DOHH2 (cell line): ENCODE data around the gene PTPRT.
"Not testable (repeated sequence)": the region's sequence is repeated elsewhere in the genome, so short reads cannot be mapped to it uniquely, and the experiment has no call there.

Experiments
- H3F3A ChIP-seq: fragments of 200-600 bp; sonication (generic), shearing (Covaris generic); 2 replicates; pipeline ENCODE4 v1.6.0; 2016; ENCODE audit warnings: antibody characterized with exemption, mild to moderate bottlenecking; ENCODE audit not compliant: control insufficient read depth, insufficient read depth
- H3K27ac ChIP-seq: fragments of 200-600 bp; sonication (generic); 2 replicates; pipeline ENCODE4 v1.5.1; 2014; ENCODE audit warnings: low read depth, mild to moderate bottlenecking, low read length, moderate library complexity
- H3K27me3 ChIP-seq: fragments of 200-600 bp; sonication (generic); 2 replicates; pipeline ENCODE4 v1.6.1; 2014; ENCODE audit warnings: mild to moderate bottlenecking, low read length, mixed read lengths; ENCODE audit not compliant: control insufficient read depth
- H3K36me3 ChIP-seq: fragments of 200-600 bp; sonication (generic); 2 replicates; pipeline ENCODE4 v1.6.1; 2014; ENCODE audit warnings: mild to moderate bottlenecking, low read length, moderate library complexity, mixed read lengths; ENCODE audit not compliant: control insufficient read depth
- H3K4me1 ChIP-seq: fragments of 200-600 bp; sonication (generic); 2 replicates; pipeline ENCODE4 v1.6.1; 2014; ENCODE audit warnings: mild to moderate bottlenecking, low read length, mixed read lengths; ENCODE audit not compliant: control insufficient read depth
- H3K4me2 ChIP-seq: fragments of 200-600 bp; sonication (generic); 2 replicates; pipeline ENCODE4 v1.6.0; 2014; ENCODE audit warnings: mild to moderate bottlenecking, low read length, moderate library complexity
- H3K4me3 ChIP-seq: fragments of 200-600 bp; sonication (generic); 2 replicates; pipeline ENCODE4 v1.5.1; 2014; ENCODE audit warnings: mild to moderate bottlenecking, low read length, mixed read lengths
- H3K79me2 ChIP-seq: fragments of 200-600 bp; sonication (generic); 2 replicates; pipeline ENCODE4 v1.6.1; 2014; ENCODE audit warnings: mild to moderate bottlenecking, low read length, mixed read lengths; ENCODE audit not compliant: control insufficient read depth
- H3K9me2 ChIP-seq: fragments of 200-600 bp; sonication (generic); replicated peaks from 2 replicates; pipeline ENCODE4 v1.6.1; 2014; ENCODE audit warnings: mild to moderate bottlenecking, low read length, mixed read lengths; ENCODE audit not compliant: control insufficient read depth
- H3K9me3 ChIP-seq: fragments of 200-600 bp; sonication (generic); 2 replicates; pipeline ENCODE4 v1.6.1; 2014; ENCODE audit warnings: antibody characterized with exemption, low read length, mixed read lengths; ENCODE audit not compliant: control insufficient read depth, insufficient read depth
- H4K20me1 ChIP-seq: fragments of 200-600 bp; sonication (generic); 2 replicates; pipeline ENCODE4 v1.6.0; 2014; ENCODE audit warnings: low read depth, mild to moderate bottlenecking, antibody characterized with exemption, low read length, moderate library complexity; ENCODE audit not compliant: control insufficient read depth, insufficient read depth
- CTCF ChIP-seq: fragments of 200-600 bp; sonication (generic); IDR thresholded peaks from one replicate; pipeline ENCODE4 v1.5.1; 2014; ENCODE audit warnings: antibody characterized with exemption, mild to moderate bottlenecking, low read depth, low read length; ENCODE audit not compliant: poor library complexity, severe bottlenecking
- EZH2phosphoT487 ChIP-seq: fragments of 200-600 bp; sonication (generic); IDR thresholded peaks from 2 replicates; pipeline ENCODE4 v1.6.1; 2017; ENCODE audit warnings: borderline replicate concordance, mild to moderate bottlenecking, antibody characterized with exemption, low read length, moderate library complexity, mixed read lengths

The PTPRT gene

GRCh38 chr20:42212391-42212790, 977.3 kb downstream of the PTPRT start:
- no peaks in the 10 kb centered on the region for H3K4me1 ChIP-seq
- no peaks in the 10 kb centered on the region for H3K9me3 ChIP-seq
- no peaks in the 10 kb centered on the region for H3K9me2 ChIP-seq
- H3K79me2 ChIP-seq, result no peaks in the 10 kb centered on the region
- H3K4me2 ChIP-seq, result no peak overlapping the region
- no peaks in the 10 kb centered on the region for H3K27me3 ChIP-seq
- no peaks in the 10 kb centered on the region for H3K36me3 ChIP-seq
- no peak overlapping the region for H3K4me3 ChIP-seq
- no peaks in the 10 kb centered on the region for H4K20me1 ChIP-seq
- H3K27ac ChIP-seq, result no peak overlapping the region
- no peaks in the 10 kb centered on the region for H3F3A ChIP-seq
- TF ChIP-seq CTCF (no peak), EZH2phosphoT487 (no peak)

GRCh38 chr20:42206557-42206956, 983.1 kb downstream of the PTPRT start:
- not testable (repeated sequence) for H3K27ac ChIP-seq

GRCh38 chr20:42204109-42204660, 985.5 kb downstream of the PTPRT start:
- Histone ChIP-seq H3F3A (no peaks in the 10 kb centered on the region), H3K27me3 (no peaks in the 10 kb centered on the region), H4K20me1 (no peaks in the 10 kb centered on the region), H3K79me2 (no peaks in the 10 kb centered on the region), H3K27ac (no peak overlapping the region), H3K4me1 (no peaks in the 10 kb centered on the region), H3K36me3 (no peaks in the 10 kb centered on the region), H3K9me2 (no peaks in the 10 kb centered on the region), H3K4me3 (no peak overlapping the region), H3K9me3 (no peaks in the 10 kb centered on the region), H3K4me2 (no peak overlapping the region)
- TF ChIP-seq CTCF (peak; percentile 16), EZH2phosphoT487 (no peak)

More at GRCh38 chr20:42206557-42206956, 983.1 kb downstream of the PTPRT start:
- not testable (repeated sequence) for H3K9me3 ChIP-seq, H4K20me1 ChIP-seq, H3K4me2 ChIP-seq, H3K4me1 ChIP-seq, H3K9me2 ChIP-seq, H3K79me2 ChIP-seq, H3F3A ChIP-seq, H3K27me3 ChIP-seq, H3K4me3 ChIP-seq, H3K36me3 ChIP-seq

- Histone ChIP-seq H3F3A (no peaks in the 10 kb centered on the region), H3K4me3 (no peak overlapping the region), H3K4me2 (no peak overlapping the region), H3K27ac (no peak overlapping the region), H3K36me3 (no peaks in the 10 kb centered on the region), H3K79me2 (no peaks in the 10 kb centered on the region), H3K4me1 (no peaks in the 10 kb centered on the region), H3K27me3 (no peaks in the 10 kb centered on the region), H4K20me1 (no peaks in the 10 kb centered on the region), H3K9me2 (no peaks in the 10 kb centered on the region), H3K9me3 (no peaks in the 10 kb centered on the region)
- TF ChIP-seq CTCF, result no peak
These were observed 992.1 kb downstream of the PTPRT start for GRCh38 chr20:42197599-42197998.
